Lower leg skin (tissue), 3 donors: ENCODE measurements around the gene ALMS1.

Source experiments
- POLR2A ChIP-seq, 2 donors: fragments of 450-650 bp; IDR thresholded peaks; one replicate each; pipeline ENCODE4 v1.6.1; 2016 to 2017; ENCODE audit warnings: antibody characterized with exemption in 2 of 2, mild to moderate bottlenecking in 1 of 2, moderate library complexity in 1 of 2
- TF ChIP-seq, protein P1 (sequence below), 3 donors: fragments of 450-650 bp; IDR thresholded peaks; one replicate each; pipeline ENCODE4 v1.5.1; 2016; ENCODE audit warnings: antibody characterized with exemption in 3 of 3, mild to moderate bottlenecking in 3 of 3, moderate library complexity in 2 of 3

DNA sequence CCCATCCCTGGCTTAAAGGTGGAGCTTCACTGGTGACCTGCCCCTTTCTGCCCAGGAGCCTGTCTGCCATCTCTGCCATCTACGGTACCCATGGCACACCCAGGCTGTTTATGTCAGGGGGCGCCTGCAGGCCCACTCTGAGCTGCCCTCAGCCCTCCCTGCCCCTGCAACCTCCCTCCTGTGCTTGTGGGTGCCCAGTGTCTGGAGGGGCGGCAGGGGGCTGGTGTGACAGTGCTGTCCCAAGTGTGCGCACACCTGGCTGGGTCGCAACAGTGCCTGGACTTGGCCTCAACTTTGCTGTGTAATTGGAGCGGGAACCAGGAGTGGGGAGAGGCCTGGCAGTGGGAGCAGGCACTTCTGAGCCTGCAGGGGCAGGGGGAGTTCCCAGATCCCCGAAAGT is 102.4 kb downstream of the ALMS1 start:
- TF ChIP-seq, protein P1, sequence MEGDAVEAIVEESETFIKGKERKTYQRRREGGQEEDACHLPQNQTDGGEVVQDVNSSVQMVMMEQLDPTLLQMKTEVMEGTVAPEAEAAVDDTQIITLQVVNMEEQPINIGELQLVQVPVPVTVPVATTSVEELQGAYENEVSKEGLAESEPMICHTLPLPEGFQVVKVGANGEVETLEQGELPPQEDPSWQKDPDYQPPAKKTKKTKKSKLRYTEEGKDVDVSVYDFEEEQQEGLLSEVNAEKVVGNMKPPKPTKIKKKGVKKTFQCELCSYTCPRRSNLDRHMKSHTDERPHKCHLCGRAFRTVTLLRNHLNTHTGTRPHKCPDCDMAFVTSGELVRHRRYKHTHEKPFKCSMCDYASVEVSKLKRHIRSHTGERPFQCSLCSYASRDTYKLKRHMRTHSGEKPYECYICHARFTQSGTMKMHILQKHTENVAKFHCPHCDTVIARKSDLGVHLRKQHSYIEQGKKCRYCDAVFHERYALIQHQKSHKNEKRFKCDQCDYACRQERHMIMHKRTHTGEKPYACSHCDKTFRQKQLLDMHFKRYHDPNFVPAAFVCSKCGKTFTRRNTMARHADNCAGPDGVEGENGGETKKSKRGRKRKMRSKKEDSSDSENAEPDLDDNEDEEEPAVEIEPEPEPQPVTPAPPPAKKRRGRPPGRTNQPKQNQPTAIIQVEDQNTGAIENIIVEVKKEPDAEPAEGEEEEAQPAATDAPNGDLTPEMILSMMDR (IDR thresholded peaks at IDR 0.05), result no peak
- no peak for TF ChIP-seq POLR2A (IDR thresholded peaks at IDR 0.05)
